Parathyroid adenoma (tissue), 2 donors: ENCODE measurements around the gene ACOT7.
A peak's percentile ranks its signal among the peaks of the same experiment; 100 is the strongest.

ENCODE experiments used
- H2AFZ ChIP-seq: fragments of 300-600 bp; sonication (generic); one replicate; pipeline ENCODE4 v1.7.0; 2017; ENCODE audit warnings: antibody characterized with exemption, mild to moderate bottlenecking
- H3K27ac ChIP-seq: fragments of 300-600 bp; sonication (generic); one replicate; pipeline ENCODE4 v1.7.0; 2017
- H3K27me3 ChIP-seq: fragments of 300-600 bp; sonication (generic); one replicate; pipeline ENCODE4 v1.7.0; 2017; ENCODE audit warnings: low read length; ENCODE audit not compliant: control insufficient read depth, insufficient read depth
- H3K36me3 ChIP-seq: fragments of 300-600 bp; sonication (generic); one replicate; pipeline ENCODE4 v1.7.0; 2017; ENCODE audit warnings: low read length; ENCODE audit not compliant: control insufficient read depth, insufficient read depth
- H3K4me1 ChIP-seq: fragments of 300-600 bp; sonication (generic); one replicate; pipeline ENCODE4 v1.7.0; 2017; ENCODE audit warnings: control low read depth
- H3K4me2 ChIP-seq: fragments of 300-600 bp; sonication (generic); one replicate; pipeline ENCODE4 v1.7.0; 2017; ENCODE audit warnings: low read length
- H3K4me3 ChIP-seq: fragments of 300-600 bp; sonication (generic); one replicate; pipeline ENCODE4 v1.7.0; 2017; ENCODE audit warnings: low read depth, low read length
- H3K79me2 ChIP-seq: fragments of 300-600 bp; sonication (generic); one replicate; pipeline ENCODE4 v1.7.0; 2017; ENCODE audit warnings: control low read depth
- H3K9ac ChIP-seq: fragments of 300-600 bp; sonication (generic); one replicate; pipeline ENCODE4 v1.7.0; 2017; ENCODE audit warnings: mild to moderate bottlenecking
- H3K9me3 ChIP-seq: fragments of 300-600 bp; sonication (generic); one replicate; pipeline ENCODE4 v1.7.0; 2017; ENCODE audit warnings: low read length; ENCODE audit not compliant: control insufficient read depth
- CTCF ChIP-seq: fragments of 300-600 bp; sonication (generic); IDR thresholded peaks from one replicate; pipeline ENCODE4 v1.7.0; 2017; ENCODE audit warnings: antibody characterized with exemption, mild to moderate bottlenecking
- donor health status: primary hyperparathyroidism.

ACOT7 gene

DNA sequence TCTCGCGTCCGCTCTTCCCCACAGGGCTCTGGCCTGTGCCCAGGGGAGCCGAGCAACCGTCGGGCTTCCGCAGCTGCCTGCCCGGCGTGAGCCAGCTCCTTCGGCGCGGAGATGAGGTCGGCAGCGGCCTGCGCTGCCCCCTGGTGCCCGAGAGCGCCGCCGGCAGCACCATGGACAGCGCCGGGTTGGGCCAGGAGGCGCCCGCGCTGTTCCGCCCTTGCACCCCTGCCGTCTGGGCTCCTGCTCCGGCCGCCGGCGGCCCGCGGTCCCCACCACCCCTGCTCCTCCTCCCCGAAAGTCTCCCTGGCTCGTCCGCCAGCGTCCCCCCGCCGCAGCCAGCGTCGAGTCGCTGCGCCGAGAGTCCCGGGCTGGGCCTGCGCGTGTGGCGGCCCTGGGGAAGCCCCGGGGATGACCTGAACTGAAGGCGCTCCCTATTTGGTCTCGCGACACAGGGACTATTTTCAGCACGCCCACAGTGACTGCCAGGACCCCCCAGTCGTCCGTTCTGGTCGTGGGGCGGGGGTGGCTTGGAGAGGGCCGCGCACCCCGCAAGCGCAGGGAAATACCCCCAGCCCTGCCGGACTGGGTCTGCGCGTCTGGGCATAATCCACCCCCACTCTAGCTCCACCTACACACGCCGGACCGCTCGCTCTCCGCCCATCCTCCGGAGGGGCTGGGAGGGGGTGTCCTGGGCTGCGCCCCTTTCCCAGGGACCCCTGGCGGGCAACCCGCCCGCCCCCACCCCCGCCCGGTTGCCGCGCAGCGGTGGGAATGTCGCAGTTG is 148.3 kb downstream of the ACOT7 start:
- peak; percentile 74 for TF ChIP-seq CTCF
- Histone ChIP-seq H3K4me1 (no peaks in the 10 kb centered on the region), H3K4me3 (no peak overlapping the region), H3K79me2 (no peaks in the 10 kb centered on the region), H3K36me3 (no peaks in the 10 kb centered on the region), H3K27me3 (peaks cover 19% of the 10 kb centered on the region), H3K4me2 (no peak overlapping the region), H2AFZ (peak overlapping the region; percentile 60), H3K9me3 (no peaks in the 10 kb centered on the region), H3K27ac (no peak overlapping the region), H3K9ac (no peak overlapping the region)

DNA sequence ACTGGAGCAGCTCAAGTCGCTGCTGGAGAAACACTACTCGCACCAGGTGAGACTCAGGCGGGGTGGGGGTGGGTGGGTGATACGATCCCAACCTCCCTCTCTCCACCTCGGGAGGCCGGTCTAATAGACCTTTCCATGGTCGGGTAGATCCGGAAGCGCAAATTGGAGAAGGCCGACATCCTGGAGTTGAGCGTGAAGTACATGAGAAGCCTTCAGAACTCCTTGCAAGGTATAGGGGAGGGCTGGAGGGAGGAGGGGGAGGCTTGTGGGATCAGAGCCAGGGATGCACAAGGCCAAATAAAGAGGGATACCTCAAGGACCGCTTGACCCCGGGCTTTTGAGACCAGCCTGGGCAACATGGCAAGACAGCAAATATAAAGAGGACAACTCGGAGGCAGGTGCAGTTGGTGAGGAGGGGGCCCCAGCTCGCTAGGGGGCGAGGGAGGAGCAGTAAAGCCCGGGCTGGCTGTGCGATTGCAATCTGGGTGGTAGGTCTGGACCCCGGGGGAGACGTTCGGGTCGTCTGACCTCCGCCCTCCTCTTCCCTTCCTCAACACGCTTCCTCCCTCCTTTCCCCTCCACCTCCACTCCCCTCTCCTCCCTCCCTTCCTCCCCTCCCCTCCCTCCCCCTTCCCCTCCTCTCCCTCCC is 149.0 kb downstream of the ACOT7 start:
- Histone ChIP-seq H3K4me2 (no peak overlapping the region), H2AFZ (no peak overlapping the region), H3K27me3 (peaks cover 19% of the 10 kb centered on the region), H3K79me2 (no peaks in the 10 kb centered on the region), H3K9ac (no peak overlapping the region), H3K4me1 (no peaks in the 10 kb centered on the region), H3K27ac (no peak overlapping the region), H3K4me3 (no peak overlapping the region), H3K9me3 (no peaks in the 10 kb centered on the region), H3K36me3 (no peaks in the 10 kb centered on the region)
- no peak for TF ChIP-seq CTCF

- Histone ChIP-seq H3K9ac (no peak within 1 kb of the TSS), H2AFZ (no peak within 1 kb of the TSS), H3K4me2 (no peak within 1 kb of the TSS), H3K9me3 (no peaks in the 10 kb centered on the region), H3K36me3 (no peaks in the 10 kb centered on the region), H3K79me2 (no peaks in the 10 kb centered on the region), H3K4me3 (no peak within 1 kb of the TSS), H3K27me3 (peaks cover 19% of the 10 kb centered on the region), H3K27ac (no peak within 1 kb of the TSS), H3K4me1 (no peaks in the 10 kb centered on the region)
- no peak for TF ChIP-seq CTCF
These were observed 149.6 kb downstream of the ACOT7 start, which contains the start of gene HES3 for GRCh38 chr1:6243993-6244392. HES3 (plus strand) TSS chr1:6244179; CDS start chr1:6244366, 187 bp downstream.

GRCh38 chr1:6243053-6243834 is 150.3 kb downstream of the ACOT7 start:
- Histone ChIP-seq H3K36me3 (no peaks in the 10 kb centered on the region), H3K4me3 (no peak overlapping the region), H3K4me1 (no peaks in the 10 kb centered on the region), H3K79me2 (no peaks in the 10 kb centered on the region), H2AFZ (no peak overlapping the region), H3K9me3 (no peaks in the 10 kb centered on the region), H3K27ac (no peak overlapping the region), H3K4me2 (no peak overlapping the region), H3K9ac (no peak overlapping the region), H3K27me3 (peaks cover 19% of the 10 kb centered on the region)
- TF ChIP-seq CTCF: no peak
